A204.1 (cell line): ENCODE data around the gene RPS10.

ENCODE experiments used
- FAIRE-seq: peaks from 2 replicates; lab custom pipeline; 2012; peaks lifted over from hg19 to GRCh38; lab: Jason Lieb, UNC

Gene RPS10

DNA sequence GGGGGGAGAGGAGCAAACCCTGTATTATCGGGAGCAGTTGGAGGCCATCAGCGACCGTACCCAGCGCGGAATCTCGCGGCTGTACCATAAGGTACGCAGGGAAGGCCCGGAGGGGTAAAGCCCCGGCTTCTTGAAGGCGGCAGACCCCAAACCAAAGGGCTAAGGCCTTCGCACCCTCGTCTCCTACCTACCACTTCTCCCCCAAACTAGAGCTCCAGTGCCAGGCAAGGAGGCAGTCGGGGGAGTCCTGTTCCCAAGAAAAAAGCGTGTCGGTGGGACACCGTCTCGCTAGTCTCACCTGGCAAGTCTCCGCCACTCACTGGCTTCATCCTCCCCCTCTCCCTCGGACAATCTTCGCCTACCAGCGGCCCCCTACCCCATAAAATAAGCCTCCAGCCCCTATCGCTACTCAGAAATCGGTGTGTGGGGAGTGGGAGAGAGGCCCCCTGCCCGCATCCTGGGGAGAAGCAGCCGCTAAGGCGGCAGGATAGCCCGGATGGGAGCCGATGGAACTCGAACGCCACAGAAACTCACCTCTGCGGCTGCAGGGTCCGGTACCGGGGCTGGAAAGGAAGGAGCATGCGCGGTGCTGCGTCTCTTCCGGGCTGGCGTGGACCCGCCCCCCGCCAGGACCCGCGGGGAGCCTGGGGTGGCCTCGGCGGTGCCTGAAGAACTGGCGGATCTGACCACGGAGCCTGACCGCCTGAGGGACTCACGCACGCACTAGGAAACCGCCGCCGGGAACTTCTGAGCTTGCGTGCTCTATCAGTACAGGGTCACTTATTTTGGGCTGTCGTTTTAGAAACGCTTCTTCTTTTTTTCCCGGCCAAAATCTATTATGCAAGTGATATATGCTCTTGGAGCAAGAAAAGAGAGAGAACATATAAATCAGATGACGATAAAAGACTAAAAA lies at the start of gene RPS10:
Gene RPS10 (minus strand): TSS at position 572 of the 913 bp plus-strand sequence. CDS start 848 bp downstream, outside the sequence.
- peak; percentile 68 for FAIRE-seq

DNA sequence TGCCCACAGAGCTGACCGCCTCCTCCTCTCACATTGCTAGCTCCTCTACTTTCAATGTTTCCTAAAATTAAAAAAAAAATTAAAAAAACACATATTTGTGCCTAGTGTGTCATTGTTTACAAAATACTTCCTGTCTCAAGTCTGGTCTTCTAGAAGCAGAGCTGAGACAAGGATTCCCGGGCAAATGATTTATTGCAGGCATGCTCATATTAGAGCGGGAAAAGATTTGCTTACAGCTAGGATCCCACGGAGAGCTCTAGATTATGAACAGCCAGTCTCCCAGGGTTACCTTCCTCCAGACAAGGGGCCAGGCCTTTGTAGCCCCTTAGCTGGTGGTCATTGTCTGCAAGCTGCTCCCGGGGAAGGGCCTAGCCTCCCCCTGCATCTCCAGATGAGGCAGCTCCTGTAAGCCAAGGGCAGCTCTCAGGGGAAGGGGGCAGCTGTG lies 49.4 kb upstream of the RPS10 start:
- no peak for FAIRE-seq

DNA sequence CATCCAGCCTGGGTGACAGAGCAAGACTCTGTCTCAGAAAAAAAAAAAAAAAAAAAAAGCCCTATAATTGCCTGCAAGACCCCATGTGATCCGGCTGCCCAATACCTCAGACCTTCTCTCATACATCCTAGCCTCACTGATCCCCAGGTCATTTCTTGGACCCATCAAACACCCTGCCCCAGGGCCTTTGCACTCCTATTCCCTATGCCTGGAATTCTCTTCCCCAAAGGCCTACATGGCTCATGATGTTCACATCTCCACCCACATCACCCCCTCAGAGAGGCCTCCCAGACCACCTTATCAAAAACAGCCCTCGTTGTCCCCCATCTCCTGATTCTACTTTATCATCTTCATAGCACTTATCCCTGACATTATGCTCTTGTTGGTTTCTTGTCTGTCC lies 48.9 kb upstream of the RPS10 start:
- FAIRE-seq = no peak

DNA sequence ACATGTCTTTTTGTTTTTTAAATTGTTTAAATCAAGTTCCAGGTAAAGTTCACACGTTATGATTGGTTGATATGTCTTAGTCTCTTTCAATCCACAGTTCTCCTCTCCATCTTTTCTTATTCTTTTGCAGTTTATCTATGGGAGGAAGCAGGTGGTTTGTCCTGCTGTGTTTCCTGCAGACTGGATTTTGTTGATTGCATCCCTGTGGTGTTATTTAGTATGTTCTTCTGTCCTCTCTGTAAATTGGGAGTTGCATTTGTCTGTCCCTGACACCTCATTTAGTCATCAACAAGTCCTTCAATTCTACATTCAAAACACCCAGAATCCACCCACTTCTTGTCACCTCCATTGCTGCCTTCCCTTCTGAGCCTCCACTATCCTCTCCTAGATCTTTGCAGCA lies 48.1 kb upstream of the RPS10 start:
- FAIRE-seq = no peak

DNA sequence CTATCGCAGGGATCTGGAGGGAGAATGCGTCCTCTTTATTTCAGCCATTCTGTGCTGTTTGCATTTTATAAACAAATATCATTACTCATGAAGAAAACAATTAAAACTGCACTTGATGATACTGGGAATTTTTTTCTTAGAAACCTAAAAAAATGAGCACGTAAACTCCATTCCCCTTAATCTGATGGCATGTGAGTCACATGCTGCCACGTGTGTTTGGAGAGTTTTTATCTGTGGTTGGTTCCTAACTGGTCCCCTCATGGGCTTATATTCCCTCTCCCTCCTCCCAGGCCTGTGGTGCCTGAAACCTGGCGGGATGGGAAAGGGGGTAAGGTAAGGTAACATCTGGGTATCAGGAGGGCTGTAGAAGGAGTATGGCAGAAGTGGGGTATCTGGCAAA lies 46.6 kb upstream of the RPS10 start:
- no peak for FAIRE-seq

DNA sequence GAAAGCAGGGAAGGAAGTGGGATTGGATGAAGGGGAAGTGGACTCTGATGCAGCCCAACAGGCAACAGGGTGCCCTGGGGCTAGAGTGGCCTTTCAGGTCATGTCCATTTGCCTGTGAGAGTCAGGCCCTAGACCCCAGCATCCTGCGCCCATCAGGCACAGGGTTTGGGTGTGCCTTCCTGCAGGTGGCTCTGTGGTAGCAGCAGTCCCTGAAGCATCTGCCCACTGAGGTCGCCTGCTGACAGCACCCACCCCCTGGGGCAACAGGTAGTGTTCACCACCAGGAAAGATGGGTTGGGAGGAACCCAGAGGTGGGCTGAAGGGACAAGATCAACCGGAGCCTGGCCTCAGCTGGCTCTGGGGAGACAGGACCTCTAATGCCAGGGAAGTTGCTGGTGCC lies 43.6 kb upstream of the RPS10 start:
- FAIRE-seq = no peak

DNA sequence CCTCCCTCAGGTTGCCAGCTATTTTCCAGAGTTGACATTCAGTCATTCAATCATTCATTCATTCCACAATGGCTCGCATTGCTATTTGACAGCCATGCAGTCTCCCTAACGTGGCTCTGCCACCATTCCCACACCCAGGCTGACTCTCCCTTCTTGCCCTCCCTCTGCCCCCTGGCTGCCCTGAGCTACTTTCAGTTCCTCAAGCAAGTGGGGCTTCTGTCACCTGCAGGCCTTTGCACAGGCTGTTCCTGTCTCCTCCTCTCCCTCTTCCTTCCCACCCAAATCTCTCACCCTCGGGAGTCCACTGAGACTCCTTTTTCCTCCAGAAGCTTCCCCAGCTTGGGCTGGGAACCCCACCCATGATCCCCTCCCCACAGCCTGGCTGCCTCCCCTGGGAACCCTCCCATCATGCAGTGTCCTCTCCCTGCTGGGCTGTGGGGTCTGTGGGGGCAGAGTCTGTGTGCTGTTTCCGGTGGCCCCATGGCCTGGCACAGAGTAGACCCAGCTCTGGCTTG lies 42.6 kb upstream of the RPS10 start:
- FAIRE-seq = no peak

DNA sequence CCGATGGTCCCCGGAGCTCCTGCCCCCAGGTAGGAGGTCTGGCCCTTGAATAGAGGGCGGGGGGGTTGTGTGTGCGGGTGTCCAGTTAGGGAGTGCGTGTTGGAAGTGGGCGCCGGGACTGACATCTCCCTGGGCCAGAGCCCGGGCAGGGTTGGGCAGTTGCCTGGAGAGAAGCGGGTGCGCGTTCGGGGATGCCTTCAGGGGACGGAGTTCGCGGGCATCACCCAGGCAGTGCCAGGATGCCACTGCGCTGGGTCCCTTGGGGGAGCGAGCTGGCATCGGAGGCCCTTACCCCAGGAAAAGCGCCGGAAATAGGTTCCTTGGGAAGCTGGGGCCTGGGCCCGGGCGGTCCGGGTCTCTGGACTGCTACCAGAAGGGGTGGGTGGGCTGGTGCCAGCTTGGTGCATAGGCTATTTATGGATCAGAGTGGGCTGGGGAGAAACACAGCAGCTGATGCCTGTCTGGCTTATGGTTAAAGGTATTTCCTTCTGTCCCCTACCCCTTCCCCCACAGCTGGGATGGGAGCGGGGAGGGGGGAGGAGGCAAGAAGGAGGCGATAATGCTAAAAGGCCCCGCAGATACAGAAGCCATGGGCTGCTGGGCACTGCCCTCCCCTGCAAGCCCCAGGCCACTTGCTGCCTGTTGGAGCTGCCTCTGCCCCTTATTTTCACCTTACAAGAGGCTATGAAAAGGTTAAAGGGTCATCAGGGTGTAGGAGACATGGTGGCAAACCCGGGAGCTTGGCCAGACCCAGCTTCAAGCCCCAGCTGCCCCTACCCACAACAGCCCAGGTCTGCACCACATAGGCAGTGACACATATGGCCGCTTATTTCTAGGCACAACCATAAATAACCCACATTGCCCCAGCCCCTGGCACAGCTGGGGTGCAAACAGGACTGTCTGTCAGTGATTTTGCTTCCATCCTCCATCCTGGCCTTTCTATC lies 40.6 kb upstream of the RPS10 start:
- FAIRE-seq = no peak

DNA sequence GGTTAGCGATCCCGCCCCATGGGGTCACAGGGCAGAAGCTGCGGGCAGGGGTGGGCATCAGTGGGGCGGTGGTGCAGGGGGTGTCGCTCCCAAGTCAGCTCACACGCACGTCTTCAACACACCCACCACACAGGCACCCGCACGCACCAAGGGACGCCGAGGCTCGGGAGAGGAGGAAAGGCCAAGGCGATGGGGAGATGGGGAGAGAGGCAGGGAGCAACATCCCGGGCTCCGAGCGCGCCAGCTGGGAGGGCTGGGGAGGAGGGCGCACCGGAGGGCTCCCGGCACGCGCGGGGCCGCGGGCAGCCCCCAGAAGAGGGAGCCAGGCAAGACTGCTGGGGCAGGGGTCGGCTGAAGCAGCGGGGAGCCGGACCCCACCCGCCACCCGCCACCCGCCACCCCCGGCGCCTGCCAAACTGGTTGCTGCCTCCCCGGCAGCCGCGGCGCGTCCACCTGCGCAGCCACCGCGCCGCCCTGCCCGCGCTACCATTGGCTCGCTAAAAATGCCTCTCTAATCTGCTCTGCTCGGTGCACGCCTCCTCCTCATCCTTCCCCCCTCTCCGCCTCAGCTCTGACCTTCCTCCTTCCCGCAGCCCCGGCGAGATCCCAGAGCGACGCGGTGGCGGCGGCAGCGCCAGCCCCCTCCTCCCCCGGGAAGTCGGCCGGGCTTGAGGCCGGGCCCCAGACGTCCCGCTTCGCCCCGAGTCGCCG lies 39.8 kb upstream of the RPS10 start, which contains the start of gene PACSIN1:
Gene PACSIN1 (plus strand): TSS at position 546 of the 711 bp plus-strand sequence. CDS start 60,230 bp downstream, outside the sequence.
- no peak for FAIRE-seq

DNA sequence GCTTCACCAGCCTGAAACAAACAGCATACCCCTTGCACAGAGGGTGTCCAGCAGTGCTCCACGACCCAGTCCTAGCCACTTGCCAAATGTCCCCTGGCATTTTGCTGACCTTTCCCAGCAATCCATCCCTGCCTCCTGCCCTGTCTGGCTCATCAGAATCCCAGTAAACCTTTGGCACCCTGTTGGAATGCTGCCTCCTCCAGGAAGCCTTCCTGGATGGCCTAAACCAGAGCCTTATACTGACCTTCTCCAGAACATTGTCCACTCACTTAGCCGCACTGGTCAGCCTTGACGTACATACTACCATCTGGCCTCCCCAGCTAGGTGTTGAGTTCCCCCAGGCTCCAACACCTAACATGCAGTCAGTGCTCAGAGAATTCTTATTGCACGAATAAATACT lies 38.0 kb upstream of the RPS10 start:
- FAIRE-seq = no peak

DNA sequence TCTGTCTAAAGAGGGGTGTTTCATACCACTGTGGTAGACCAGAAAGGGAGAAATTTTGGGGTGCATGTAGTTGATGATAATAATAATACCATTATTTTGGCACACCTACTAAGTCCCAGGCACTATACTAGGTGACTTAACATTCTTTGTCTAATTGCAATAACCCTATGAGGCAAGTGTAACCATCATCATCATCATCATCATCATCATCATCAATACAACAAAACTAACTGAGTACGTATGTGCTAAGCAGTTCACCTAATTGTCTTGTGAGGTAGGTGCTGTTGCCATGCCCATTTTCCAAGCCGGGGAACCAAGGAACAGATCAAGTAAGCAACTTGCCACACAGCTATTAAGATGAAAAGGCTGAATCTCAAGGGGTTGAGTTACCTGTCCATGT lies 37.4 kb upstream of the RPS10 start:
- no peak for FAIRE-seq

DNA sequence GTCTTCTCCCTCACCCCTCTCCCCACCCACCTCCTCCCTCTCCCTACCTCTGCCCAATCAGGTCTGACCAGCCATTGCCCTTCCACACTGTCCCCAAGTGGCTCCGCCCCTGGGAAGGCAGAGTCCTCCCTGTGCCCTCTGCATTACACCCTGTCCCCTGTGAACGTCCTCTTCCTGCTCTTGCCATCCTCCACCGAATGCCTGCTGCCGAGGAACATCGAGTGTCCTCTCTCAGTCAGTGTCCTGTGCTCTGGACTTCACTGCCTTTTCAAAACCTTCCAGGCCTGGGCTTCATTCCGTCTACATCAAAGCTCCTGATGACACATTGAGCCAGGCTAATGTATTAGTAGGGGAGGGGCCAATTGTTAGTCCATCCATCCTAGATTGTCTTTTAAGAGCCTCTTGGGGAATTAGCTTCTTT lies 36.7 kb upstream of the RPS10 start:
- no peak for FAIRE-seq

DNA sequence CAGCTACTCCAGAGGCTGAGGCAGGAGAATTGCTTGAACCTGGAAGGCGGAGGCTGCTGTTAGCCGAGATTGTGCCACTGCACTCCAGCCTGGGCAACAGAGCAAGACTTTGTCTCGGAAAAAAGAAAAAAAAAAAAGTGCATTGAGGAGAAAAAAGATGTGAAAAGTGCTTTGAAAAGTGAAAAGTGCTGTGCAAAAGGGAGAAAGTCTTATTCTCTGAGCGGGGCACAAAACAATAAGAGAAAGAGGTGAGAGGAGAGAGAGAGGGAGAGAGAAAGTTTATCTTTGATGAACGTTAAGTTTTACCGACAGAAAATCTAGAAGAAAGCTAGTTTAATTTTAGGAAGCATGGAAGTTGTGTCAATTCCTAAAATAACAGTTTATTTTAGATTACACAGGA lies 36.1 kb upstream of the RPS10 start:
- FAIRE-seq = no peak

DNA sequence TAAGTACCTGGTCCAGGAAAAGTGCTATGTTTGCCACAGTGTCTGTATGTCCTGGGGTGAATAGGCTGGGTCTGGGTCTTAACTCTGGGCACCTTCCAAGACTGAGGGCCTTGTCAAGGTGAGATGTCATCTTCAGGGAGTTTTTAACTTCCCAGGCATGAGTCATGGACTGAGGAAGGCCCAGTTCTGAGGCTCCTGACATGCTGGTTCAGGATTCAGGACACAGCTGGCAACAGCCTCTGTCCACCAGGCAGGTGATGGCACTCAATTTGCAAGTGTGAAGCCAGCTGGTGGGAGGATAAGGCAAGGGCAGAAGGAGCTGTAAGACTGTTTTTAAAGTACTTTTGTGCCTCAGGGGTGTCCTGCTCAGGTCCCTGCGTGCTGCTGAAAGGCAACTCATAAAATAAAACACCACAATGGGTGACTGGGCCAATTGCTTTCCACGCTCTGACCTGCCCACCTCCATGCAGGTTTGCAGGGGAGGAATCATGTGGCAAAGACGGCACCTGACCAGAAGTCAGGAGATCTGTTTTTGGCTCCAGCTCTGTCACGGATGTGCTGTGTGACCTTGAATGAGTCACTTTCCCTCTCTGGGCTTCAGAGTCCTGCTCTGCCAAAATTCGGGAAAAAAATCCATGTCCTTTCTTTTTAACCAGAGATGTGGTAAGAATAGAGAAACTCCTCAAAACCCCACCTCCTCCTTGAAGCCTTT lies 35.1 kb upstream of the RPS10 start:
- FAIRE-seq = no peak

DNA sequence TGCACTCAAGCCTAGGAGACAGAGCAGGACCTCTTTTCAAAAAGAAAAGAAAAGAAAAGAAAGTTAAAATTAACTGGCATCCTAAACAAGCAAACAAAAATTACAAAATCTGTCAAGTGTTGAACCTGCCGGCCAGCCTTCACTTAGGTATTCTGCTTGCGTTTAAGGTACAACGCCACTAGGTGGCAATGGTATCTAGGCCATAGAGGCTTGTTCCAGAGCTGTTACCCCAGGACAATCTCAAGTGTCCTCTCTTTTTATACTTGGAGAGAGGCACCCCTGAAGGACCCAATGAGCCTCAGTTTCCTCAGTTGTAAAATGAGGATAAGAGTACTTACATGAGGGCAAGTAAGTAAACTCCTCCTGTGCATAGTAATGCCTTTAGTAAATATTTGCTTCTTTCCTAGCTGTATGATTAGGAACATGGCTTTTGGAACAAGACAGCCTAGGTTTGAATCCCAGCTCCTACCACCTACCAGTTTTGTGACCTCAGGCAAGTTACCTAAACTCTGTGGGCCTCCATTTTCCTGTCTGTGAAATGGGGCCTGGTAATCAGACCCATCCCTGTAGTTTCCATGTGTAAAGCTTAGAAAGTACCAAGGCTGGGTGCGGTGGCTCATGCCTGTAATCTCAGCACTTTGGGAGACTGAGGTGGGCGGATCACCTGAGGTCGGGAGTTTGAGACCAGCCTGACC lies 34.2 kb upstream of the RPS10 start:
- FAIRE-seq = peak; percentile 66

DNA sequence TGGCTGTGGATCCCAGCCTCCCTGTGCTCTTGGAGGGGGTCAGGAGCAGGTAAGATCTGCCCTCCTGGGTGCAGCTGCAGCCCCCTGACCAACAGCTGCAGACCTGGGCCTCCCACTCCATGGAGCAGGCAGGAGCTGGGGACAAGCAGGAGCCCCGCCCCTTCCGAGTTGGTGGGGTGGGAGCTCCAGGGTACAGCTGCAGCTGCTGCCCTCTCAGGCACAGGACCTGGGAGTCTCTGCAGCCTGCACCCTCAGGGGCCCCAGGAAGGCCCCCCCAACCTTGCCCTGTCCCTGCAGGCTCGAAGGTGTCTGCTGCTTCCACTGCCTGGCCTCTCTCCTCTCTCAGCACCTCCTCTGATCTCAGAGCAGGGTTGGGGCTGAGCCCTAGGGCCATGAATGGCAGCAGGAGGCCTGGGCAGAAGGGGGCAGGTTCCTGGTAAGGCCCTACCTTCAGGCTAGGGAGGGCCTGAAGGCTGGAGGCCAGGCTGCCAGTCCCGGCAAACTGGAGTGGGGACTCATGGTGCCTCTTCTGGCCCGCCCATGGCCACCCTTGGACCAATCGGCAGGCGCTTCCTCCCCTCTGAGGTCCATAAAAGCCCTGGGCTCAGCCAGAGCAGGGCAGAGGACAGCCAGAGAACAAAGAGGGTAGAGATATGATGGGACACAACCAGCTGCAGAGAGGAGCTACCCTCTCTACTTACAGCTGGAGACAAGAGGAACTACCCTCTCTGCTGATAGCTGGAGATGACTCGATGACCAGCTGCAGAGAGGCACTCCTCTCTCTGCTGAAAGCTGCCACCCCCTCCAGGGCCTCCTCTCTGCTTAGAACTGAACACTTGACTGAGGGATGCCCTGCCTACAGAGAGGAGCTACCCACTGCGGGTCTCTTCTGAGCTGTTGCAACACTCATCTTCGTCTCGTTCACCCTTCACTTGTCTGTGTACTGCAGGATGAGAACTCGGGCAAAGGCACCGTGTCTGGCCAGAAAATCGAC lies 32.2 kb upstream of the RPS10 start:
- FAIRE-seq = no peak

DNA sequence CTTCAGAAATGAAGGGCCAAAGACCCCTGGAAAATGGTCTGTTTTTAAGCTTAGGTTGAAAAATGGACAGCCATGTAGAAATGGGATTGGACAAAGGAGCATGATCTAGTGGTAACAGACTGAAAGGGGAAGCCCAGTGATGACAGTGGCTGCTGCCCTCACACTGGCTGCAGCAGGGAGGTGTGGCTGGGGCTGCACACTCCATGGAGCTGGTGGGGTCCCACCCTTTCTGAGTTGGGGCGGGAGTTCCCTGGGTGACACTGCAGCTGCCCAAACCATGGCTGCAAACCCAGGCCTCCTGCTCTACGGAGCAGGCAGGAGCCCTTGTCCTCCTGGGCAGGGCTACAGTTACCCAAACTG lies 31.5 kb upstream of the RPS10 start:
- FAIRE-seq = no peak

DNA sequence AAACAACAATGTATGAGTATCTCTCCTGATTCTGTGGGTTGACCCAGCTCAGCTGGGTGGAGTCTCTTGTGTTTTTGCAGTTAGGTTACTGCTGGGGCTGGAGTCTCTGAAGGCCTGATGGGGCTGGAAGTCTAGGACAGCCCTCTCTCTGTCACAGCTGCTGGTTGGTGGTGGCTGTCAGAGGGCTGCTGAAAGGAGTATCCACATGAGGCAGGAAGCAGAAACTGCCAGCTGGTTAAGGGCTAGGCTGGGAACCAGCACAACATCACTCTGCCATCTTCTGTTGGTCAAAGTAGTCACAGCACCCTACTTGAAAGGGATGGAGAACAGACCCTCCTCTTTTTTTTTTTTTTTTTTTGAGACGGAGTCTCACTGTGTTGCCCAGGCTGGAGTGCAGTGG lies 30.0 kb upstream of the RPS10 start:
- FAIRE-seq = no peak

DNA sequence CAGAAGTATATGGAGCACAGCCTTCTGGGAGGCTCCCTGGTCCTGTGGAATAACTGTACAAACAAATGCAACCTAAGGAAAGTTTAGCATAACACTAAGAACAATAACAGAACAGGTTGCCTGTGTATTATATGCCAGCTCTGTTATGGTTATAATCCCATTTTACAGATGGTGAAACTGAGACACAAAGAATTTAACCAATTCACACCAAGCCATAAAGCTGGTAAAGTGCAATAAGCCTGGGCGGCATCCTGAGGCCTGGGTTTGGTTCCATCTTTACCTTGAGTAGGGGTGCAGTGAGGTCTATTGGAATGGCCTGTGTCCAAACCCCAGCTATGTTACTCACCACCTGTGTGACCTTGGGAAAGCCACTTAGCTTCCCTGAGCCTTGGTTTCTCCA lies 25.3 kb upstream of the RPS10 start:
- no peak for FAIRE-seq

DNA sequence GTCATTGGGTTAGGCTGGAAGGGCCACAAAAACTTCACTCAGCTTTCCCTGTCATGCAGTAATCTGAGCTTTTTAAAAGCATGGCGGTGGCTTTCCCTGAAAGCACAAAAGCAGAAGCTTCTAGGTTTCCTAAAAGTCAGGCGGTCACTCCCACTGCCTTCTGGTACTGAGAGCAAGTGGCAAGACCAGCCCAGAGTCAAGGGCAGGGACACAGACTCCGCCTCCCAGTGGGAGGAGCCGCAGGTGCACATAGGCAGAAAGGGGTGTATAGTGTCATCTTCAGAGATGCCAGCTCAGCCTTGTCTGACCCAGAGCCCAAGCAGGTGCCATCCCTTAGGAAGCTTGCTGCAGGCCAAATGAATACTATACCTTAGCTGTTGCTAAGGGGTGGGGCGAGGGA lies 22.0 kb upstream of the RPS10 start:
- no peak for FAIRE-seq
